Kidney (tissue), 14 donors: ENCODE data around the gene PARP2. TPM values are rescaled to one million over a fixed set of nuclear protein-coding genes. Genes with fewer than 3 reads are reported as not detected.

ENCODE experiments used
- DNase-seq, 5 donors: peaks; one replicate each; pipeline ENCODE4 v3.0.0-alpha.2; 2013 to 2020
- FAIRE-seq: peaks from 2 replicates; lab custom pipeline; 2012; peaks lifted over from hg19 to GRCh38; lab: Jason Lieb, UNC
- H3K27ac ChIP-seq, 2 donors: one replicate each; pipeline ENCODE4 v1.7.0; 2013; ENCODE audit warnings: low read depth in 2 of 2, low read length in 2 of 2, inconsistent platforms in 1 of 2
- H3K27me3 ChIP-seq: one replicate; pipeline ENCODE4 v1.7.1; 2013; ENCODE audit warnings: low read length, inconsistent platforms; ENCODE audit not compliant: control insufficient read depth, insufficient read depth
- H3K36me3 ChIP-seq, 3 donors: one replicate each; pipeline versions ENCODE4 v1.7.0 to v1.7.1; 2013; ENCODE audit warnings: low read length in 3 of 3, control low read depth in 1 of 3, inconsistent platforms in 1 of 3; ENCODE audit not compliant: insufficient read depth in 3 of 3, control insufficient read depth in 2 of 3
- H3K4me1 ChIP-seq, 3 donors: one replicate each; pipeline versions ENCODE4 v1.7.0 to v1.7.1; 2013; ENCODE audit warnings: low read length in 3 of 3, inconsistent platforms in 1 of 3, low read depth in 1 of 3; ENCODE audit not compliant: control insufficient read depth in 2 of 3, insufficient read depth in 2 of 3
- H3K4me3 ChIP-seq, 3 donors: one replicate each; pipeline versions ENCODE4 v1.7.0 to v1.8.1; 2013; ENCODE audit warnings: low read length in 3 of 3, control low read depth in 1 of 3, inconsistent platforms in 1 of 3
- H3K9ac ChIP-seq, 3 donors: one replicate each; pipeline versions ENCODE4 v1.7.0 to v1.7.1; 2013; ENCODE audit warnings: low read length in 3 of 3, control low read depth in 1 of 3, inconsistent platforms in 1 of 3
- H3K9me3 ChIP-seq, 3 donors: one replicate each; pipeline versions ENCODE4 v1.7.0 to v1.7.1; 2013; ENCODE audit warnings: low read length in 3 of 3, control low read depth in 1 of 3, inconsistent platforms in 1 of 3; ENCODE audit not compliant: control insufficient read depth in 2 of 3, insufficient read depth in 1 of 3
- intact Hi-C: fragments of 100-400 bp; cut with DNase I; formaldehyde crosslinking; loops from one replicate; pipeline ENCODE4 v1.11.1; 2022
- polyA plus RNA-seq: library from polyadenylated mRNA; stranded (reverse); fragments of 350-450 nt; fragmentation: Illumina TruSeq; extraction: RNeasy Lipid Tissue Mini Kit (QIAGEN cat#74804); gene quantifications from one replicate; pipeline ENCODE4 v1.2.3, GENCODE V29; 2014; ENCODE audit warnings: low read depth, low replicate concordance; ENCODE audit not compliant: insufficient read depth
- total RNA-seq: library from RNA; stranded (reverse); fragmentation: NEBNext Ultra II Directional; extraction: Animal tissue kit (Norgen Biotek cat#: 25700); gene quantifications from one replicate; pipeline ENCODE4 v1.2.1, GENCODE V29; 2021
- TF ChIP-seq, protein P1 (sequence below): IDR thresholded peaks from 3 replicates; pipeline ENCODE4 v1.5.1; 2012; ENCODE audit warnings: mild to moderate bottlenecking, moderate library complexity, borderline replicate concordance; ENCODE audit not compliant: insufficient read depth; ENCODE audit errors: extremely low read depth
- donor health status: control.
- donor health status: control.
- donor health status: control.
- donor health status: control.
- donor health status: control.
- donor health status: DM: yes; HTN: yes; CAD: no.
- donor health status: Normal renal cell carcinoma (clear cell type).

The PARP2 gene
- total and polyA plus RNA-seq, 2 donors from 2014 or later = 14.4 to 18.4 TPM

- H3K36me3 ChIP-seq = peaks cover 2 to 40% (median 38%) of the 10 kb centered on the region in 3 donors
- intact Hi-C loops = no loop called here
Measured at GRCh38 chr14:20403521-20403920, 60.1 kb downstream of the PARP2 start.

More at GRCh38 chr14:20403521-20403920, 60.1 kb downstream of the PARP2 start:
- H3K27me3 ChIP-seq = no peaks in the 10 kb centered on the region
- FAIRE-seq (no peak), DNase-seq (no peak)
- no peak overlapping the region for H3K27ac ChIP-seq
- H3K4me1 ChIP-seq = no peaks in the 10 kb centered on the region
- no peaks in the 10 kb centered on the region for H3K9me3 ChIP-seq
- no peak overlapping the region for H3K4me3 ChIP-seq
- H3K9ac ChIP-seq = no peak overlapping the region
- TF ChIP-seq, protein P1, sequence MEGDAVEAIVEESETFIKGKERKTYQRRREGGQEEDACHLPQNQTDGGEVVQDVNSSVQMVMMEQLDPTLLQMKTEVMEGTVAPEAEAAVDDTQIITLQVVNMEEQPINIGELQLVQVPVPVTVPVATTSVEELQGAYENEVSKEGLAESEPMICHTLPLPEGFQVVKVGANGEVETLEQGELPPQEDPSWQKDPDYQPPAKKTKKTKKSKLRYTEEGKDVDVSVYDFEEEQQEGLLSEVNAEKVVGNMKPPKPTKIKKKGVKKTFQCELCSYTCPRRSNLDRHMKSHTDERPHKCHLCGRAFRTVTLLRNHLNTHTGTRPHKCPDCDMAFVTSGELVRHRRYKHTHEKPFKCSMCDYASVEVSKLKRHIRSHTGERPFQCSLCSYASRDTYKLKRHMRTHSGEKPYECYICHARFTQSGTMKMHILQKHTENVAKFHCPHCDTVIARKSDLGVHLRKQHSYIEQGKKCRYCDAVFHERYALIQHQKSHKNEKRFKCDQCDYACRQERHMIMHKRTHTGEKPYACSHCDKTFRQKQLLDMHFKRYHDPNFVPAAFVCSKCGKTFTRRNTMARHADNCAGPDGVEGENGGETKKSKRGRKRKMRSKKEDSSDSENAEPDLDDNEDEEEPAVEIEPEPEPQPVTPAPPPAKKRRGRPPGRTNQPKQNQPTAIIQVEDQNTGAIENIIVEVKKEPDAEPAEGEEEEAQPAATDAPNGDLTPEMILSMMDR = no peak

Other genes starting within 250 kb of the PARP2 start
- gene OR4K17, start 232.9 kb upstream of the PARP2 start, total RNA-seq = not detected
- gene OR4K17, start 232.9 kb upstream of the PARP2 start, polyA plus RNA-seq = not detected
- not detected for gene OR4N5, start 204.8 kb upstream of the PARP2 start, total RNA-seq
- not detected for gene OR4N5, start 204.8 kb upstream of the PARP2 start, polyA plus RNA-seq
- not detected for gene OR11G2, start 152.7 kb upstream of the PARP2 start, total RNA-seq
- gene OR11G2, start 152.7 kb upstream of the PARP2 start, polyA plus RNA-seq = not detected
- gene OR11H6, start 119.9 kb upstream of the PARP2 start, total RNA-seq = not detected
- gene OR11H6, start 119.9 kb upstream of the PARP2 start, polyA plus RNA-seq = not detected
- not detected for gene OR11H7, start 114.7 kb upstream of the PARP2 start, total RNA-seq
- gene OR11H7, start 114.7 kb upstream of the PARP2 start, polyA plus RNA-seq = not detected
- not detected for gene OR11H4, start 104.3 kb upstream of the PARP2 start, total RNA-seq
- gene OR11H4, start 104.3 kb upstream of the PARP2 start, polyA plus RNA-seq = not detected
- gene TTC5, start 37.7 kb upstream of the PARP2 start, total RNA-seq = 22.3 TPM
- 12.3 TPM for gene TTC5, start 37.7 kb upstream of the PARP2 start, polyA plus RNA-seq
- 25.7 TPM for gene CCNB1IP1, start 10.4 kb upstream of the PARP2 start, total RNA-seq
- gene CCNB1IP1, start 10.4 kb upstream of the PARP2 start, polyA plus RNA-seq = 58.2 TPM
- gene TEP1, start 69.9 kb downstream of the PARP2 start, total RNA-seq = 45.2 TPM
- gene TEP1, start 69.9 kb downstream of the PARP2 start, polyA plus RNA-seq = 11.2 TPM
- gene KLHL33, start 92.5 kb downstream of the PARP2 start, total RNA-seq = 0.72 TPM
- gene KLHL33, start 92.5 kb downstream of the PARP2 start, polyA plus RNA-seq = 0.24 TPM
- 32.4 TPM for gene OSGEP, start 111.2 kb downstream of the PARP2 start, total RNA-seq
- 30.3 TPM for gene OSGEP, start 111.2 kb downstream of the PARP2 start, polyA plus RNA-seq
- 119 TPM for gene APEX1, start 111.6 kb downstream of the PARP2 start, total RNA-seq
- 109 TPM for gene APEX1, start 111.6 kb downstream of the PARP2 start, polyA plus RNA-seq
- 35.7 TPM for gene PIP4P1, start 117.8 kb downstream of the PARP2 start, total RNA-seq
- gene PIP4P1, start 117.8 kb downstream of the PARP2 start, polyA plus RNA-seq = 33.3 TPM
- 80.7 TPM for gene PNP, start 125.8 kb downstream of the PARP2 start, total RNA-seq
- gene PNP, start 125.8 kb downstream of the PARP2 start, polyA plus RNA-seq = 183 TPM
- 0.57 TPM for gene RNASE10, start 161.9 kb downstream of the PARP2 start, total RNA-seq
- gene RNASE10, start 161.9 kb downstream of the PARP2 start, polyA plus RNA-seq = 0.69 TPM
- gene RNASE9, start 217.4 kb downstream of the PARP2 start, total RNA-seq = not detected
- not detected for gene RNASE9, start 217.4 kb downstream of the PARP2 start, polyA plus RNA-seq
- gene RNASE11, start 244.4 kb downstream of the PARP2 start, total RNA-seq = not detected
- not detected for gene RNASE11, start 244.4 kb downstream of the PARP2 start, polyA plus RNA-seq
- not detected for gene RNASE12, start 247.7 kb downstream of the PARP2 start, total RNA-seq
- not detected for gene RNASE12, start 247.7 kb downstream of the PARP2 start, polyA plus RNA-seq